SK-N-SH (cell line): ENCODE measurements around the gene HLA-DPB1. TPM values are rescaled to one million over a fixed set of nuclear protein-coding genes. Genes with fewer than 3 reads are reported as not detected.
A peak's percentile ranks its signal among the peaks of the same experiment; 100 is the strongest.

Source experiments
- CTCF ChIA-PET: fragments of 300-600, 350-600 bp; formaldehyde crosslinking; extraction: SDS; loops from one replicate; lab custom pipeline; 2021; lab: Yijun Ruan, JAX
- POLR2A ChIA-PET: fragments of 350-600 bp; sonication (Branson Sonifier 250); formaldehyde crosslinking; extraction: SDS; loops from one replicate; lab custom pipeline; 2020; ENCODE audit warnings: antibody characterized with exemption, inconsistent platforms; lab: Yijun Ruan, JAX
- DNase-seq: peaks from one replicate; pipeline ENCODE4 v3.0.0; 2012
- H2AFZ ChIP-seq: fragments of 200-600 bp; sonication (generic); 2 replicates; pipeline ENCODE4 v1.8.1; 2016; ENCODE audit warnings: antibody characterized with exemption, mild to moderate bottlenecking, low read depth
- H3F3A ChIP-seq: fragments of 200-600 bp; sonication (generic); replicated peaks from 2 replicates; pipeline ENCODE3; 2016; ENCODE audit warnings: antibody characterized with exemption, mild to moderate bottlenecking; ENCODE audit not compliant: insufficient read depth
- H3K27ac ChIP-seq, 2 experiments: fragments of 200-500 bp in 1 of 2; fragments of 200-600 bp in 1 of 2; sonication (Bioruptor generic) in 1 of 2; sonication (generic), shearing (Covaris generic) in 1 of 2; 2 replicates each; pipeline versions ENCODE4 v1.5.1 to v1.6.1; 2014 to 2016; ENCODE audit warnings: low read depth in 2 of 2, inconsistent platforms in 1 of 2, low read length in 1 of 2, mild to moderate bottlenecking in 1 of 2, mixed read lengths in 1 of 2
- H3K27me3 ChIP-seq: fragments of 200-600 bp; sonication (generic), shearing (Covaris generic); 2 replicates; pipeline ENCODE4 v1.6.1; 2016; ENCODE audit warnings: mixed run types; ENCODE audit not compliant: insufficient read depth
- H3K36me3 ChIP-seq, 2 experiments: fragments of 200-500 bp in 1 of 2; fragments of 200-600 bp in 1 of 2; sonication (Bioruptor generic) in 1 of 2; sonication (generic) in 1 of 2; replicated peaks in 1 of 2; 2 replicates each; pipeline versions ENCODE3 to v1.5.1; 2014 to 2016; ENCODE audit warnings: low read length in 1 of 2, mild to moderate bottlenecking in 1 of 2; ENCODE audit not compliant: insufficient read depth in 2 of 2, control insufficient read depth in 1 of 2
- H3K4me1 ChIP-seq, 2 experiments: fragments of 200-500 bp in 1 of 2; fragments of 200-600 bp in 1 of 2; sonication (Bioruptor generic) in 1 of 2; sonication (generic), shearing (Covaris generic) in 1 of 2; 2 replicates each; pipeline versions ENCODE4 v1.5.1 to v1.6.1; 2014 to 2016; ENCODE audit warnings: low read depth in 1 of 2, low read length in 1 of 2, mixed run types in 1 of 2; ENCODE audit not compliant: insufficient read depth in 2 of 2, control insufficient read depth in 1 of 2
- H3K4me2 ChIP-seq: fragments of 200-600 bp; sonication (generic), shearing (Covaris generic); 2 replicates; pipeline ENCODE4 v1.6.1; 2017; ENCODE audit warnings: mixed run types
- H3K4me3 ChIP-seq, 2 experiments: fragments of 200-500 bp in 1 of 2; fragments of 200-600 bp in 1 of 2; sonication (Bioruptor generic) in 1 of 2; sonication (generic), shearing (Covaris generic) in 1 of 2; 2 replicates each; pipeline versions ENCODE4 v1.5.1 to v1.8.1; 2014 to 2016; ENCODE audit warnings: low read depth in 2 of 2, inconsistent platforms in 1 of 2, low read length in 1 of 2, mild to moderate bottlenecking in 1 of 2, mixed read lengths in 1 of 2, moderate library complexity in 1 of 2
- H3K79me2 ChIP-seq: fragments of 200-600 bp; sonication (generic); 2 replicates; pipeline ENCODE4 v1.8.1; 2017; ENCODE audit warnings: mild to moderate bottlenecking; ENCODE audit not compliant: insufficient read depth
- H3K9ac ChIP-seq: fragments of 200-600 bp; sonication (generic); 2 replicates; pipeline ENCODE4 v1.6.1; 2017; ENCODE audit warnings: mixed run types
- H3K9me2 ChIP-seq: fragments of 200-600 bp; sonication (generic); 2 replicates; pipeline ENCODE4 v1.6.1; 2017; ENCODE audit warnings: mixed run types
- H3K9me3 ChIP-seq: fragments of 200-600 bp; sonication (generic); 2 replicates; pipeline ENCODE4 v1.6.1; 2017; ENCODE audit warnings: mixed run types, mild to moderate bottlenecking, moderate library complexity
- H4K20me1 ChIP-seq: fragments of 200-600 bp; sonication (generic); 2 replicates; pipeline ENCODE4 v1.6.1; 2017; ENCODE audit warnings: mild to moderate bottlenecking, mixed run types; ENCODE audit not compliant: insufficient read depth
- CHD2 ChIP-seq: fragments of 150-350 bp; IDR thresholded peaks from 2 replicates; pipeline ENCODE4 v1.6.1; 2018; ENCODE audit warnings: low read length; ENCODE audit not compliant: partially characterized antibody
- EP300 ChIP-seq, 2 experiments: IDR thresholded peaks; 2 replicates each; pipeline versions ENCODE4 v1.4.0 to v1.6.1; 2012; ENCODE audit warnings: borderline replicate concordance in 1 of 2, low read depth in 1 of 2, low read length in 1 of 2
- EZH2phosphoT487 ChIP-seq: fragments of 200-600 bp; sonication (generic); IDR thresholded peaks from 2 replicates; pipeline ENCODE4 v1.6.1; 2017; ENCODE audit warnings: low read depth, mixed run types, mild to moderate bottlenecking, antibody characterized with exemption, moderate library complexity, borderline replicate concordance
- FOXM1 ChIP-seq: IDR thresholded peaks from 2 replicates; pipeline ENCODE4 v1.4.0; 2012; ENCODE audit warnings: low read depth, mild to moderate bottlenecking
- GABPA ChIP-seq: IDR thresholded peaks from 2 replicates; pipeline ENCODE4 v1.4.0; 2012; ENCODE audit warnings: low read depth, mild to moderate bottlenecking
- GATA2 ChIP-seq: sonication (generic); formaldehyde crosslinking; IDR thresholded peaks from 2 replicates; pipeline ENCODE4 v1.5.0; 2020; ENCODE audit warnings: mild to moderate bottlenecking, missing genetic modification reagents
- JUND ChIP-seq: IDR thresholded peaks from 2 replicates; pipeline ENCODE4 v1.4.0; 2012
- MEF2A ChIP-seq: IDR thresholded peaks from 2 replicates; pipeline ENCODE4 v1.4.0; 2012; ENCODE audit warnings: low read depth, borderline replicate concordance
- MXI1 ChIP-seq: IDR thresholded peaks from 2 replicates; pipeline ENCODE4 v1.6.1; 2012; ENCODE audit warnings: mild to moderate bottlenecking, low read depth, low read length, improper control_type of control experiment
- NRF1 ChIP-seq: IDR thresholded peaks from 2 replicates; pipeline ENCODE4 v1.6.1; 2012; ENCODE audit warnings: low read depth, mild to moderate bottlenecking, low read length
- RCOR1 ChIP-seq: fragments of 150-350 bp; IDR thresholded peaks from 2 replicates; pipeline ENCODE4 v1.6.1; 2017; ENCODE audit warnings: antibody characterized with exemption, low read length
- RXRA ChIP-seq: IDR thresholded peaks from 2 replicates; pipeline ENCODE4 v1.4.0; 2012; ENCODE audit warnings: low read depth, mild to moderate bottlenecking, borderline replicate concordance
- SIN3A ChIP-seq: IDR thresholded peaks from 2 replicates; pipeline ENCODE4 v1.6.1; 2012; ENCODE audit warnings: low read depth, mild to moderate bottlenecking, low read length, moderate library complexity, borderline replicate concordance
- SMC3 ChIP-seq: IDR thresholded peaks from 2 replicates; pipeline ENCODE4 v1.6.1; 2012; ENCODE audit warnings: low read depth, low read length, improper control_type of control experiment
- WGBS: methylation state at CpG from one replicate; pipeline ENCODE4 v1.1.6; 2017; ENCODE audit warnings: low lambda C conversion rate; 5-methylcytosine and 5-hydroxymethylcytosine counted together
- polyA plus RNA-seq, 3 experiments: library from polyadenylated mRNA; depleted of rRNA; stranded (reverse); fragments of >200 nt; gene quantifications; 2 replicates each; pipeline ENCODE4 v1.2.3, GENCODE V29; 2012
- TF ChIP-seq, protein P1 (sequence below): IDR thresholded peaks from 2 replicates; pipeline ENCODE4; 2012
- TF ChIP-seq, protein P2 (sequence below): IDR thresholded peaks from 2 replicates; pipeline ENCODE4 v1.4.0; 2012; ENCODE audit warnings: low read depth, borderline replicate concordance
- TF ChIP-seq, protein P3 (sequence below): fragments of 150-350 bp; IDR thresholded peaks from 2 replicates; pipeline ENCODE4 v1.6.1; 2016; ENCODE audit warnings: mild to moderate bottlenecking, low read depth, low read length

HLA-DPB1 gene
- polyA plus RNA-seq, 1 of the 3 experiments (the other 2 are of a cell fraction): 2.0 TPM

DNA sequence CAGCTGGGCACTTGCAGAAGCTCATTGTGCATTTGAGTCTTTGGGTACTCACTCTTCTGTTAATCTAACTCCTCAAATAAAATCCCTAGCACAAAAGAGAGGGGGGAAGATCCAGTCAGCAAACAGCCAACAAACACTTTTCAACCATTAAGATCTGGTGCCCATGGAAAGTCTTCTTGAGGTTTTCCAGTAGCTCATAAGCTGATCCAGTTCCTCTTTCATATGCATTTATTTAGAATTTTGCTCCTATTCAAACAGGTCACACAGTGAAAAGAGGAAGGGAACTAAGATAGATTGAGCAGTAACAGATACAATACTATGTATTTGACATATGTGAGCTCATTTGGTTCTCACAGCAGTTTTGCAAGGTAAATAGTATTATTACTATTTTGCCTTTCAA, 38.6 kb downstream of the HLA-DPB1 start:
- Histone ChIP-seq H3K27me3 (peaks cover 43% of the 10 kb centered on the region; the same call in 1 of the 2 replicates), H3K4me2 (no peak overlapping the region), H4K20me1 (no peaks in the 10 kb centered on the region), H2AFZ (no peak overlapping the region), H3K79me2 (no peaks in the 10 kb centered on the region), H3K4me1 (no peaks in the 10 kb centered on the region; a peak in 1 of 4 replicates), H3K9me2 (no peaks in the 10 kb centered on the region), H3K27ac (no peak overlapping the region), H3K36me3 (no peaks in the 10 kb centered on the region), H3K9ac (no peak overlapping the region), H3K9me3 (no peaks in the 10 kb centered on the region), H3K4me3 (no peak overlapping the region), H3F3A (no peaks in the 10 kb centered on the region)
- DNase-seq: no peak
- TF ChIP-seq RXRA (no peak), MXI1 (no peak), RCOR1 (no peak), EP300 (IDR thresholded peaks at IDR 0.05; ENCODE audit: borderline replicate concordance in 1 of 2, low read depth in 1 of 2, low read length in 1 of 2) (no peak), GABPA (no peak), MEF2A (no peak), EZH2phosphoT487 (no peak), GATA2 (CRISPR knock-in tag) (no peak), SMC3 (no peak), JUND (no peak), CHD2 (no peak)
- TF ChIP-seq, protein P1, sequence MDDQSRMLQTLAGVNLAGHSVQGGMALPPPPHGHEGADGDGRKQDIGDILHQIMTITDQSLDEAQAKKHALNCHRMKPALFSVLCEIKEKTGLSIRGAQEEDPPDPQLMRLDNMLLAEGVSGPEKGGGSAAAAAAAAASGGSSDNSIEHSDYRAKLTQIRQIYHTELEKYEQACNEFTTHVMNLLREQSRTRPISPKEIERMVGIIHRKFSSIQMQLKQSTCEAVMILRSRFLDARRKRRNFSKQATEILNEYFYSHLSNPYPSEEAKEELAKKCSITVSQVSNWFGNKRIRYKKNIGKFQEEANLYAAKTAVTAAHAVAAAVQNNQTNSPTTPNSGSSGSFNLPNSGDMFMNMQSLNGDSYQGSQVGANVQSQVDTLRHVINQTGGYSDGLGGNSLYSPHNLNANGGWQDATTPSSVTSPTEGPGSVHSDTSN: no peak
- TF ChIP-seq, protein P2, sequence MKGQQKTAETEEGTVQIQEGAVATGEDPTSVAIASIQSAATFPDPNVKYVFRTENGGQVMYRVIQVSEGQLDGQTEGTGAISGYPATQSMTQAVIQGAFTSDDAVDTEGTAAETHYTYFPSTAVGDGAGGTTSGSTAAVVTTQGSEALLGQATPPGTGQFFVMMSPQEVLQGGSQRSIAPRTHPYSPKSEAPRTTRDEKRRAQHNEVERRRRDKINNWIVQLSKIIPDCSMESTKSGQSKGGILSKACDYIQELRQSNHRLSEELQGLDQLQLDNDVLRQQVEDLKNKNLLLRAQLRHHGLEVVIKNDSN: no peak
- TF ChIP-seq, protein P3, sequence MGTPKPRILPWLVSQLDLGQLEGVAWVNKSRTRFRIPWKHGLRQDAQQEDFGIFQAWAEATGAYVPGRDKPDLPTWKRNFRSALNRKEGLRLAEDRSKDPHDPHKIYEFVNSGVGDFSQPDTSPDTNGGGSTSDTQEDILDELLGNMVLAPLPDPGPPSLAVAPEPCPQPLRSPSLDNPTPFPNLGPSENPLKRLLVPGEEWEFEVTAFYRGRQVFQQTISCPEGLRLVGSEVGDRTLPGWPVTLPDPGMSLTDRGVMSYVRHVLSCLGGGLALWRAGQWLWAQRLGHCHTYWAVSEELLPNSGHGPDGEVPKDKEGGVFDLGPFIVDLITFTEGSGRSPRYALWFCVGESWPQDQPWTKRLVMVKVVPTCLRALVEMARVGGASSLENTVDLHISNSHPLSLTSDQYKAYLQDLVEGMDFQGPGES: no peak
- CTCF ChIA-PET: interaction anchor here (0.9 to 1.3 kb wide), 6 partner anchors 10 to 134 kb away, joined by 3 to 6 read pairs (median 3); no protein-coding TSS in a partner anchor
- POLR2A ChIA-PET: interaction anchor here (0.5 to 0.7 kb wide), 2 partner anchors 112 to 1213 kb away, joined by 3 read pairs; partner anchors contain the start of gene ZBTB12

DNA sequence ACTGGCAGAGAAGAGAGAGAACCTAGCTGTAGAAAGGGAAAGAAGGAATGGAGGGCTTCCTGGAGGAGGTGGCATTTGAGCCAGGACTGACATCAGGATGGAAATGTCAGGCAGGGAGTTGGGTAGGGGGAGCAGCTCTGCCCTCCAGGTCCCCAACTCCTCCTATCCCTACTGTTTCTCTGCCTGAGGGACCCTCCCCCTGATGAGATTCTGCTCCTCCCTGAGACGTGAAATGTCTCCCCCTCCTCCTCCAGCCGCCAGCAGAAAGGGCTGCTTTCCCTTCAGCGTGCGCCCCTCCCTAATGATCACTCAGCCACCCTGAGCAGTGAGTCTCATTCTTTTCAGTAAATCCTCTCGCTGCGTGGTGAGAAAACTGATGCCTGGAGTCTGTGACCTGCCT, 40.6 kb downstream of the HLA-DPB1 start:
- no peak for DNase-seq
- Histone ChIP-seq H3K27me3 (peaks cover 37% of the 10 kb centered on the region; the same call in 1 of the 2 replicates), H3K9me2 (no peaks in the 10 kb centered on the region), H3K27ac (no peak overlapping the region), H3K9ac (no peak overlapping the region), H3K9me3 (no peaks in the 10 kb centered on the region), H3F3A (no peaks in the 10 kb centered on the region), H4K20me1 (no peaks in the 10 kb centered on the region), H2AFZ (no peak overlapping the region), H3K79me2 (no peaks in the 10 kb centered on the region), H3K4me2 (peak overlapping the region; percentile 19; the same call in 1 of the 2 replicates), H3K36me3 (no peaks in the 10 kb centered on the region), H3K4me1 (no peaks in the 10 kb centered on the region; a peak in 1 of 4 replicates), H3K4me3 (no peak overlapping the region)
- WGBS: 4% methylated on average over 6 of the region's 6 CpGs
- CTCF ChIA-PET: interaction anchor here (1.1 to 7.0 kb wide), 5 partner anchors 10 to 132 kb away, joined by 3 to 68 read pairs (median 6); no protein-coding TSS in a partner anchor
- TF ChIP-seq SIN3A: no peak
- no peak for TF ChIP-seq NRF1
- no peak for TF ChIP-seq FOXM1
- POLR2A ChIA-PET: no interaction called here
